GM19035 (cell line): ENCODE data around the gene IGSF9B.

Experiments used
- ATAC-seq: cut with Tn5 transposase; IDR thresholded peaks from one replicate; pipeline ENCODE4 v1.9.1; 2021; ENCODE audit not compliant: unreplicated experiment

The IGSF9B gene

GRCh38 chr11:133903875-133904817, 52.6 kb downstream of the IGSF9B start:
- ATAC-seq = no peak

- no peak for ATAC-seq
Measured at GRCh38 chr11:133903056-133903455, 53.7 kb downstream of the IGSF9B start.

GRCh38 chr11:133902506-133902905, 54.3 kb downstream of the IGSF9B start:
- ATAC-seq = no peak

GRCh38 chr11:133901999-133902398, 54.8 kb downstream of the IGSF9B start:
- ATAC-seq = no peak

- no peak for ATAC-seq
Measured at GRCh38 chr11:133901316-133901715, 55.5 kb downstream of the IGSF9B start.

- no peak for ATAC-seq
Measured at GRCh38 chr11:133900176-133901105, 56.3 kb downstream of the IGSF9B start.

- ATAC-seq = no peak
Measured at GRCh38 chr11:133898770-133899115, 58.0 kb downstream of the IGSF9B start.

GRCh38 chr11:133898031-133898769, 58.6 kb downstream of the IGSF9B start:
- no peak for ATAC-seq

- ATAC-seq = no peak
Measured at GRCh38 chr11:133897331-133897650, 59.5 kb downstream of the IGSF9B start.

- ATAC-seq = no peak
Measured at GRCh38 chr11:133896642-133897330, 60.0 kb downstream of the IGSF9B start.

GRCh38 chr11:133896028-133896427, 60.7 kb downstream of the IGSF9B start:
- ATAC-seq = no peak

GRCh38 chr11:133895551-133895950, 61.2 kb downstream of the IGSF9B start:
- ATAC-seq = no peak

GRCh38 chr11:133895061-133895479, 61.7 kb downstream of the IGSF9B start:
- ATAC-seq = no peak

GRCh38 chr11:133893381-133893780, 63.4 kb downstream of the IGSF9B start:
- no peak for ATAC-seq

GRCh38 chr11:133892584-133893380, 64.0 kb downstream of the IGSF9B start:
- ATAC-seq = no peak

GRCh38 chr11:133892126-133892525, 64.6 kb downstream of the IGSF9B start:
- no peak for ATAC-seq

GRCh38 chr11:133889893-133890292, 66.9 kb downstream of the IGSF9B start:
- ATAC-seq = no peak

- ATAC-seq = no peak
Measured at GRCh38 chr11:133889188-133889587, 67.6 kb downstream of the IGSF9B start.

GRCh38 chr11:133887692-133888332, 69.0 kb downstream of the IGSF9B start:
- ATAC-seq = no peak
